GM04503 (cell line): ENCODE results near the gene CCL15.
"Not testable (repeated sequence)": the region's sequence is repeated elsewhere in the genome, so short reads cannot be mapped to it uniquely, and the experiment has no call there.

ENCODE experiments used
- DNase-seq: peaks from one replicate; pipeline ENCODE4 v3.0.0-alpha.2; 2012; ENCODE audit warnings: low read depth

The CCL15 gene, protein sequence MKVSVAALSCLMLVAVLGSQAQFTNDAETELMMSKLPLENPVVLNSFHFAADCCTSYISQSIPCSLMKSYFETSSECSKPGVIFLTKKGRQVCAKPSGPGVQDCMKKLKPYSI

DNA sequence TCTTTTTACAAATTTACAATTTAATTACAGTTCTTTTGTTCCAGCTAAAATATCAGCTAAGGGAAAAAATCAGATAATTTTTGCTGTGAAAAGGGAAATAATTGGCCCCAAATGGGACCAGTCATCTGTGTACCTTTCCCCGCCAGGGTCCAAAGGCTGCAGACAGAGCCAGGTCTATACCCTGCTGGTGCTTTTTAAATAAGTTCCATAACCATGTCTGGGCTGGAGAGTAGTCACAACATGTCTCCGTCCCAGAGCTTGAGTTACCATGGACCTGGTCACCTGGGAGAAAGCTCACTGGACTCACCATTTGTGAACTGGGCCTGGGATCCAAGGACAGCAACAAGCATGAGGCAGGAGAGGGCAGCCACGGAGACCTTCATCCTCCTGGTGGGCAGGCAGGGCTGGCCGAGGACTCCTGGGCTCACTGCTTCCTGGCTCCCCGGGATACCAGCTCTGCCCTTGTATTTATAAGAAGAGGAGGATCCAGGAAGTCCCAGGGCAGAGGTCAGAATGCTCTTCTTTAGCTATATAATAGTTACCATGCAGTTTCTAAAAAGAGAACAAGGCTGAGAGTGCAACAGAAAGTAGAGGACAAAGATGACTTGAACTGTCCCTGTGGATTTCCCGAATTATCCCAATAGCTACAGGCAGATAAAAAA lies at the start of gene CCL15:
CCL15 (minus strand) TSS at position 444 of the 662 bp plus-strand sequence; CDS start at position 383, 61 bp downstream.
- no peak for DNase-seq

DNA sequence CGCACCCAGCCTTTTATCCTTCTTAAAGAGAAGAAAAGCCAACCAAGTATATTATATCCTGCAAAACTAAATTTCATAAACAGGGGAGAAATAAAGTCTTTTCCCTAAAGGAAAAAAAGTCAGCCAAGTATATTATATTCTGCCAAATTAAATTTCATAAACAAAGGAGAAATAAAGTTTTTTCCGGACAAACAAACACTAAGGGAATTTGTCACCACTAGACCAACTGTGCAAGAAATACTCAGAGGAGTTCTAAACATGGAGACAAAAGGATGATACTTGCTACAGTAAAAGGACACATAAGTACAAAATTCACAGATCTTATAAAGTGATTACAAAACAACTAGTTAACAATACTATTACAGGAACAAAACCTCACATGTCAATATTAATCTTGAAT lies 48.3 kb upstream of the CCL15 start:
- DNase-seq = no peak

- no peak for DNase-seq
Observed at GRCh38 chr17:36048066-36048465, 46.7 kb upstream of the CCL15 start.

DNA sequence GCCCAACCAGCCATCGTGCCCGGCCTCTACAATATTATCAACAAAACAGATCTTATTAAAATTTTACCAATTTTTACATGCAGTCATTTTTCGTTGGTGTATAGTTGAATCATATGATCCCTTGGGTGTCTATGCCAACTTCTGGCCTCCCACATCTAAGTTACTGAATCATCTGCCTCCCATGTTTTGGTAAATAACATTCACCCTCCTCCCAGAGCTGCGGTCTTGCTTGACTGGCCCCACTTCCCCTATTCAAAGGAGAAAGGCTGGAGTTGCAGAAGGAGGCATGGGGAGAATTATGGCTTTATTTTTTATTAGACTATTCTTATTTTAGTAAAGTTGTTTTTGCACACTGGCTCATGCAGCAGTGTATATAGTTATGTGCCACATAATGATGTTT lies 34.9 kb upstream of the CCL15 start:
- no peak for DNase-seq

DNA sequence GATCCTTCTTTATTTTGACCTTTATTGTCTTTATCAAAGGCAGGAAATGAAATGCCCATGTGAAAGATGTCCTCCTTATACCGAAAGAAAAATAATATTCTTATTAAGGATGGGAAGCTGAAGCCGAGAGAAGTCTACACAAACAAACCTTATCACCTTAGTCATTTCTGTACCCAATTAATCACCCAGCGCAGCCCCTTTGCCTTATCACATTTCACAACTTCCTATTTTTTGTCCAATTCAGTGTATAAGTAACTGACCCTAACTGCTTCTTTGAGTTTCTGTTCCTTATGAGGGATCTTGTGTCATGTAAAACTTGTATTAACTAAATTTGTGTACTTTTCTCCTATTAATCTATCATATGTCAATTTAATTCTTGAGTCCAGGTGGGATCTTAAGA lies 32.8 kb upstream of the CCL15 start:
- DNase-seq = no peak

DNA sequence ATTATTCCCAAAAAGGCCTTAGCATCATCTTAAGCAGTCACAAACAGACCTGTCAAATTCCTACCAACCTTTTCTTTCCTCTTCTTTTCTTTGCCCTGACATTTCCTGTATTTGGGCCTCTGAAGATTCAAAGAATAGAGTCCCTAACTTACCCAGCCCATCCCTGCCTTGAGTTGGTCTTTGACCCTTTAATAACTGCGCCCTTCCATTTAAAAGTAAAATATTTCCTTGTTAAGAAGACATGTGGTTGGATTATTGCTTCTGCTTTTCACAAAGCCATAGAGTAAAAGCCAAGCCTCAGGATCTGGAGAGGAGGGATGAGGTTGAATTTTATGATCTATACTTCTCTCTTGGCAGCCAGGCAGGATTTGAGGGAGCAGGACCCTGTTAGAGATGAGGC lies 29.6 kb upstream of the CCL15 start:
- DNase-seq = no peak

DNA sequence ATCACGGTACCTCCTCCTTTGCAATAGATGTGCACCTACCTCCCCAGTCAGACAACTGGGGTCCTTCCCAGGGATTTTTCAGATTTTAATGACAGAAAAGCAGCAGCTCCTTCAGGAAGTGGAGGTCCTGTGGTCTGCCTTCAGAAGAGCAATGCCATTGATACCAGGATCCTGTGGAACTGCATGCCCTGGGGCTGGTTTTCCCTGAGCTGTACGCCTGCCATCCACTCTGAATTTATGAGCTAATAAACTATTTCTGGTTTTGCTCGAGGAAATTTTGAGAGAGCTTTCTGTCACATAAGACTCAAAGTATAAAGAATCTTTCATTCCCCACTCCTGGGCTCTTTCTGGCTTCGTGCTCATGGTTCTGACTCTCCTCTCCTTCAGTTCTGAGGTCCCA lies 26.4 kb upstream of the CCL15 start:
- DNase-seq = no peak

GRCh38 chr17:36024106-36024869 lies 22.9 kb upstream of the CCL15 start:
- DNase-seq = no peak

GRCh38 chr17:36019423-36019822 lies 18.1 kb upstream of the CCL15 start:
- DNase-seq = no peak

GRCh38 chr17:36017799-36018198 lies 16.4 kb upstream of the CCL15 start, which contains the start of gene CCL23:
Gene CCL23, minus strand, starts transcription at chr17:36017972. Its CDS starts 75 bp downstream, at chr17:36017897.
- no peak for DNase-seq

- no peak for DNase-seq
Observed at GRCh38 chr17:36016555-36016954, 15.2 kb upstream of the CCL15 start.

DNA sequence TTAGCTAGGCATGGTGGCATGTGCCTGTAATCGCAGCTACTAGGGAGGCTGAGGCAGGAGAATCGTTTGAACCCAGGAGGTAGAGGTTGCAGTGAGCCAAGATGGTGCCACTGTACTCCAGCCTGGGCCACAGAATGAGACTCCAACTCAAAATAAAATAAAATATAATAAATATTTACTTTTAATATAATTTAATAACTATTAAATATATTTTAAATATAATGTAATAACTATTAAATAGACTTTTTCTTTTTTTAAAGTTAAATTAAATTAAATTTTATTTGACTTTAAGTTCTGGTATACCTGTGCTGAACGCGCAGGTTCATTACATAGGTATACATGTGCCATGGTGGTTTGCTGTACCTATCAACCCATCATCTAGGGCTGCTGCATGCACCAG lies 14.5 kb upstream of the CCL15 start:
- DNase-seq = not testable (repeated sequence)

GRCh38 chr17:36014946-36015345 lies 13.6 kb upstream of the CCL15 start:
- no peak for DNase-seq

- no peak for DNase-seq
Observed at GRCh38 chr17:36011201-36011600, 9.8 kb upstream of the CCL15 start.

DNA sequence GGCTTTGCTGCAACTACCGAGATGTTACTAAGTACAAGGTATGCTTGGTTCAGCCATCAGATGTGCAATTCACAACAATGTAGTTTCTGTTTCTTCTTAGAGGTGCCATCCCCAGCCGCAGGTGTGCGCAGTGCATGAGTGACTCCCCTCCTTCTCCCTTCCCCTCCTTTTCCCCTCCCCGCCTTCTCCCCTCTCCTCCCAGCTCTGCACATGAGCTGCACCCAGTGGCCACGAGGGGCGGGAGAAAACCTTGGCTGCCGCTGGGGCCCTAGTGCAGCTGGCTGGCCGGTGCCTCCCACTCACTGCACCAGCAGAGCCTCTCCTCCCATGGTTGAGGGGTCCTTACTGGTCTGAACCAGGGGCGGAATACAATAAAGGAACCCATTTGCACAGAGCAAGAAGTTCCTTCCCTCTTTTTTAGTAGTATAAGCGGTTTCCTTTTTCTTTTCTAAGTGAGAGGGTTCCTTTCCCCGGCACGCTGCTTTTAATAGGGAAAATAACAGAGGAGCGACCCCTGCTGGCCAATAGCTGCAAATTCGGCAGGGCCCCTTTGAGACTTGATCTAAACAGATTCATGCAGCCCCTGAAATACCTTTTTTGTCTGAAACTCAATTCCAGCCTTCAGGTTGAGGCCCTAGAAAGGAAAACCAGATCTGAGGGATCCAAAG lies 7.8 kb upstream of the CCL15 start:
- no peak for DNase-seq

GRCh38 chr17:36004594-36005108 lies 3.3 kb upstream of the CCL15 start:
- no peak for DNase-seq

DNA sequence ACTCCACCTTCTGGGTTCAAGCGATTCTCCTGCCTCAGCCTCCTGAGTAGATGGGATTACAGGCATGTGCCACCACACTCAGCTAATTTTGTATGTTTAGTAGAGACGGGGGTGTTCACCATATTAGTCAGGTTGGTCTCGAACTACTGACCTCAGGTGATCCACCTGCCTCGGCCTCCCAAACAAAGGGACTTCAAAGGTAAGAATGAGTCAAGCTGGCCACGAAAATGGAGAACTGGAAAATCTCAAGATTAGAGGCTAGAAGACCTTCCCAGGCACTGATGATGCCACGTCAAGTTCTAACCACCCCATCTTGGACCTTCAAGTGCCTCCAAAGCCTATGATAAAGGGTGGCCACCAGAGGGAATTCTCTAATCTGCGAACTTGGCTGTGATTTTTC lies 1.3 kb upstream of the CCL15 start:
- DNase-seq = no peak

DNA sequence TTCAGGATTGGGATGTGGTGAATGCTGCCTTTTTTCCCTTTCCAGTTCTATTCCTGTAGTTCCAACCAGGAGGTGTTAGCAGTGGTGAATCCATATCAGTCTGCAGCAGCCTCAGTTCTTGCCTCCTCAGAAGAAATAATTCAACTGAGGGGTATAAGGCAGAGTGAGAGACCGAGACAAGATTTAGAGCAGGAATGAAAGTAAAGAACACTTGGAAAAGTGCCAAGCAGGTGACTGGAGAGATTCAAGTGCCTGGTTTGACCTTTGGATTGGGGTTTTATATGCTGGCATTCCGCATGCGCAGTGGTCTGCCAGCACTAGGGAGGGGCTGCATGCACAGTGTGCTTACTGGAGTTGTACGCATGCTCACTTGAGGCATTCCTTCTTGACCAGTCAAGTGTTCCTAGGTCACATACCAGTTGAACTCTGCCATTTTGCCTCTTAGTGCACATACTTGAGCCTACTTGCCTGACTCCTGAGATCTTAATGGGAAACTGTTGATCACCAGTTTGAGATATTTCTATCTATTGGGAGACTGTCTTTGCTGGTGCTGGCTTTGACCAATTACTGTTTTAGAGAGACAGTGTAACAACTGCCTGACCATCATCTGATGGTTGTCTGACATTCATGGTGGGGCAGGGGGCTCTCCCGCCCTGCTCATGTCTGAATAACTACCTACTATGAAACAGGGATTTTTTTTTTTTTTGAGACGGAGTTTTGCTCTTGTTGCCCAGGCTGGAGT lies 680 bp upstream of the CCL15 start:
- DNase-seq = no peak

- no peak for DNase-seq
Observed at GRCh38 chr17:36000732-36001109, 632 bp downstream of the CCL15 start.

GRCh38 chr17:35998756-35999155 lies 2.6 kb downstream of the CCL15 start:
- no peak for DNase-seq

- no peak for DNase-seq
Observed at GRCh38 chr17:35998018-35998545, 3.3 kb downstream of the CCL15 start.

- DNase-seq = not testable (repeated sequence)
Observed at GRCh38 chr17:35995346-35995745, 6.0 kb downstream of the CCL15 start.
